Naive thymus-derived CD4-positive, alpha-beta T cell (primary cell): Measurements from ENCODE around the gene NKD1. TPM values are rescaled to one million over a fixed set of nuclear protein-coding genes. Genes with fewer than 3 reads are reported as not detected.

Experiments used
- ATAC-seq: fragments of 150-1000 bp; cut with Tn5 transposase; 2 replicates; pipeline ENCODE4 v1.10.0; 2021; ENCODE audit warnings: mild to moderate bottlenecking, moderate library complexity
- CTCF ChIA-PET: fragments of 350-600 bp; sonication (Branson Sonifier 250); formaldehyde crosslinking; loops from one replicate; lab custom pipeline; 2021; ENCODE audit warnings: antibody characterized with exemption; lab: Charles Lee
- POLR2A ChIA-PET: fragments of 350-600 bp; sonication (Branson Sonifier 250); formaldehyde crosslinking; loops from one replicate; lab custom pipeline; 2021; ENCODE audit warnings: antibody characterized with exemption, inconsistent platforms; lab: Charles Lee
- DNase-seq, 9 donors: peaks; one replicate each; pipeline versions ENCODE4 v3.0.0 to v3.0.0-alpha.2; 2020 to 2022; ENCODE audit warnings: mixed read lengths in 1 of 9
- H3K27ac ChIP-seq: one replicate; pipeline ENCODE4 v1.7.0; 2013; ENCODE audit warnings: mild to moderate bottlenecking, low read depth, low read length, moderate library complexity
- H3K27me3 ChIP-seq, 2 donors: one replicate each; pipeline ENCODE4 v1.7.0; 2013; ENCODE audit warnings: low read length in 2 of 2, mild to moderate bottlenecking in 2 of 2, moderate library complexity in 2 of 2; ENCODE audit not compliant: control insufficient read depth in 2 of 2, insufficient read depth in 2 of 2
- H3K36me3 ChIP-seq, 3 experiments: 1 replicate in 2 of 3; 2 replicates in 1 of 3; pipeline ENCODE4 v1.7.0; 2013; ENCODE audit warnings: low read length in 3 of 3, mild to moderate bottlenecking in 3 of 3, moderate library complexity in 1 of 3; ENCODE audit not compliant: insufficient read depth in 3 of 3, control insufficient read depth in 2 of 3
- H3K4me1 ChIP-seq, 2 donors: one replicate each; pipeline ENCODE4 v1.7.0; 2013; ENCODE audit warnings: low read length in 2 of 2, mild to moderate bottlenecking in 2 of 2, moderate library complexity in 1 of 2; ENCODE audit not compliant: control insufficient read depth in 2 of 2, insufficient read depth in 2 of 2
- H3K4me3 ChIP-seq: 2 replicates; pipeline ENCODE4 v1.7.0; 2013; ENCODE audit warnings: mild to moderate bottlenecking, low read length
- H3K9me3 ChIP-seq, 3 experiments: 1 replicate in 2 of 3; 2 replicates in 1 of 3; pipeline ENCODE4 v1.7.0; 2013; ENCODE audit warnings: low read length in 3 of 3; ENCODE audit not compliant: control insufficient read depth in 2 of 3
- H3K27ac Mint-ChIP-seq, 9 donors: one replicate each; pipeline ENCODE4 v1.8.0; 2020 to 2022; ENCODE audit warnings: mixed read lengths in 9 of 9, mild to moderate bottlenecking in 8 of 9, moderate library complexity in 5 of 9, inconsistent platforms in 2 of 9
- H3K27me3 Mint-ChIP-seq, 5 donors: one replicate each; pipeline ENCODE4 v1.8.0; 2021 to 2022; ENCODE audit warnings: mixed read lengths in 5 of 5, mild to moderate bottlenecking in 1 of 5
- H3K36me3 Mint-ChIP-seq, 5 donors: one replicate each; pipeline ENCODE4 v1.8.0; 2020 to 2022; ENCODE audit warnings: mixed read lengths in 5 of 5, mild to moderate bottlenecking in 3 of 5, inconsistent platforms in 1 of 5
- H3K4me1 Mint-ChIP-seq, 7 donors: one replicate each; pipeline ENCODE4 v1.8.0; 2020 to 2022; ENCODE audit warnings: mixed read lengths in 7 of 7, mild to moderate bottlenecking in 3 of 7, inconsistent platforms in 1 of 7
- H3K4me3 Mint-ChIP-seq, 10 donors: one replicate each; pipeline ENCODE4 v1.8.0; 2020 to 2022; ENCODE audit warnings: mild to moderate bottlenecking in 10 of 10, mixed read lengths in 10 of 10, moderate library complexity in 6 of 10, inconsistent platforms in 2 of 10
- H3K9me3 Mint-ChIP-seq, 11 donors: one replicate each; pipeline ENCODE4 v1.8.0; 2020 to 2022; ENCODE audit warnings: mixed read lengths in 11 of 11, mild to moderate bottlenecking in 4 of 11, inconsistent platforms in 1 of 11, moderate library complexity in 1 of 11
- intact Hi-C, 2 donors: fragments of 100-400 bp; cut with micrococcal nuclease; formaldehyde crosslinking; loops; one replicate each; pipeline ENCODE4 v1.15.1; 2023
- polyA plus RNA-seq, 2 donors: library from polyadenylated mRNA; unstranded; fragments of 300-500 nt; fragmentation: Illumina TruSeq; gene quantifications; one replicate each; pipeline ENCODE4 v1.2.3, GENCODE V29; 2021
- total RNA-seq, 6 experiments: library from RNA in 5 of 6; stranded (reverse) in 5 of 6; gene quantifications; 1 replicate in 5 of 6; 2 replicates in 1 of 6; pipeline ENCODE4 v1.2.3 and lab custom pipeline; 2021 to 2026

The NKD1 gene
- total and polyA plus RNA-seq, 7 experiments from 2014 or later, result 0.36 to 7.9 (median 5.0) TPM

DNA sequence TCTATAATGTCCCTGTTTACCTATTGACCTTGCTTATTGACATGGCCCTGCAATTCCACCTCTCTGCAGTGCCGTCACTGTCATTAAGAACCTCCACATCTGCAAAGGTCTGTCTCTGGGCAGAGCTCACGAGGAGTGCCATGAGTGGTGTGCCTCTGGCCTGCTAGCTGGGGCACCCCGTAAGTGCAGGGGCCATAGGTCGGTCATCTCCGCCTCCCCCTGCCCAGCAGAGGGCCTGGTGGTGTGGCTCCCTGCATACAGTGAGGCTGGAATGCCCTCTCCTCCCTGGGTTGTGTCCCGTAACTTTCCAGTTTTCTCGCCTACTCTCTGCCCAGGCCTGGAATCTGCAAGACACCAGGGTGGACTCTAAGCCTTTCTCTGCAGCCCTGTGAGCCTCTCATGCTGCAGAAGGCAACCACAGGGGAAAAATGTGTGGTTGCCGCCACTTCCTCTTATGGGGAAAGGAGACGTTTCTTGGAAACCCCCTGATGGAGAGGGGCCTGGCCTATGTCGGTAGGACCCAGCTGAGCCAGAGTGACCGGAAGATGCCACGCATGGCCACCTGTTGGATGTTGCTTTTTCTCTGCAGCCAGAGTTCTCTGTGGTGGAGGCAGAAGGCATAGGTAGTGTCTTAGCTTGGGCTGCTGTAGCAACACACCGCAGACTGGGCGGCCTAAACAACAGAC, 135.6 kb downstream of the NKD1 start:
- H3K36me3 ChIP-seq, result no peaks in the 10 kb centered on the region
- H3K27ac ChIP-seq, result peak overlapping the region; percentile 67
- intact Hi-C loops, result loop anchor here (1.0 to 5.0 kb wide), 9 partner anchors 9 to 657 kb away; partner anchors contain the start of genes CNEP1R1 (in 1 of the 2), HEATR3 (in 1 of the 2), NKD1 (in 1 of the 2) and NOD2 (in 1 of the 2)
- Mint-ChIP-seq H3K27me3 (no peaks in the 10 kb centered on the region), H3K27ac (peak overlapping the region; percentile 87 to 97 (median 89)), H3K36me3 (peaks cover under 1 to 20% (median 3%) of the 10 kb centered on the region in 5 donors), H3K9me3 (peaks cover 0 to 3% (median 0%) of the 10 kb centered on the region in 11 donors), H3K4me3 (peak overlapping the region; percentile 39 to 86 (median 76)), H3K4me1 (peaks cover 51 to 78% (median 70%) of the 10 kb centered on the region in 7 donors)
- peaks cover 60 to 68% of the 10 kb centered on the region in 2 donors for H3K4me1 ChIP-seq
- DNase-seq (peak in 6 of 9 donors; percentile 43 to 69 (median 54)), ATAC-seq (peak; percentile 60)
- CTCF ChIA-PET, result interaction anchor here (1.1 to 2.1 kb wide), 3 partner anchors 9 to 70 kb away, joined by 3 to 9 read pairs (median 4); no protein-coding TSS in a partner anchor
- POLR2A ChIA-PET, result interaction anchor here (0.8 to 4.0 kb wide), 12 partner anchors 8 to 96 kb away, joined by 3 to 34 read pairs (median 4); partner anchors contain the start of gene CYLD
- H3K27me3 ChIP-seq, result no peaks in the 10 kb centered on the region
- peak overlapping the region; percentile 13 for H3K4me3 ChIP-seq
- no peaks in the 10 kb centered on the region for H3K9me3 ChIP-seq

DNA sequence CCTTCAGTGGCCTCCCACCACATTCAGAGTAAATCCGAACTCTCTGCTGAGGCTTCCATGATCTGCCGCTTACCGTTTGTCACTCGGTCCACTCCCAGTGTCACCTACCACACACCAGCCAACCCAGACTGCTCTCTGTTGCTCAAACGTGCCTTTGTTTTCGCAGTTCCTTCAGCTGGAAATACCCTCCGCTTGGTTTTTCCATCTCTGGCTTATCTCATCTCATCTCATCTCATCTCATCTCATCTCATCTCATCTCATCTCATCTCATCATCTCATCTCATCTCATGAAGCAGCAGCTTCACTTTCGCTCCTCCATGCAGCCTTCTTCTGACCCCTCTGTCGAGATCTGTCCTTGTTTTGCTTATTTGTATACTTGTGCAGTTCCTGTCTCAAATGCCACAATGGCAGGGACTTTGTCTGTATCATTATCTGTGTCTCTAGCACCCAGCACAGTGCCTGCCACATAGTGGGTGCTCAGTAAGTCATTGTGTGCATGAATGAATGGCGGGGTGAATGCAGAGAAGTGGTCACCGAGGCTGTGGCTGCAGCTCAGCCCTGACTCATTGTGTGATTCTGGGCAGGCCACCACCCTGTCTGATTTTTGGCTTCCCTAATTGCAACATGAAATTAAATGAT, 136.7 kb downstream of the NKD1 start:
- CTCF ChIA-PET, result interaction anchor here (0.8 to 2.1 kb wide), 4 partner anchors 9 to 62 kb away, joined by 3 to 9 read pairs (median 5); no protein-coding TSS in a partner anchor
- H3K4me1 ChIP-seq, result peaks cover 49 to 57% of the 10 kb centered on the region in 2 donors
- no peaks in the 10 kb centered on the region for H3K27me3 ChIP-seq
- H3K9me3 ChIP-seq, result no peaks in the 10 kb centered on the region
- Mint-ChIP-seq H3K4me1 (peaks cover 44 to 70% (median 61%) of the 10 kb centered on the region in 7 donors), H3K27me3 (no peaks in the 10 kb centered on the region), H3K9me3 (peaks cover 0 to 3% (median 0%) of the 10 kb centered on the region in 11 donors), H3K36me3 (peaks cover 0 to 12% (median 0%) of the 10 kb centered on the region in 5 donors), H3K27ac (peak overlapping the region; percentile 87 to 97 (median 89)), H3K4me3 (peak overlapping the region; percentile 39 to 84 (median 73))
- peak overlapping the region; percentile 67 for H3K27ac ChIP-seq
- H3K4me3 ChIP-seq, result peak overlapping the region; percentile 13
- intact Hi-C loops, result loop anchor here (1.0 to 5.0 kb wide), 11 partner anchors 8 to 658 kb away; partner anchors contain the start of genes CNEP1R1 (in 1 of the 2), HEATR3 (in 1 of the 2), NKD1 (in 1 of the 2) and NOD2 (in 1 of the 2)
- POLR2A ChIA-PET, result interaction anchor here (0.6 to 4.0 kb wide), 10 partner anchors 11 to 488 kb away, joined by 3 to 34 read pairs (median 4); partner anchors contain the start of gene CYLD
- no peaks in the 10 kb centered on the region for H3K36me3 ChIP-seq
- peak; percentile 65 for ATAC-seq
- peak in 4 of 9 donors; percentile 31 to 72 (median 42) for DNase-seq

DNA sequence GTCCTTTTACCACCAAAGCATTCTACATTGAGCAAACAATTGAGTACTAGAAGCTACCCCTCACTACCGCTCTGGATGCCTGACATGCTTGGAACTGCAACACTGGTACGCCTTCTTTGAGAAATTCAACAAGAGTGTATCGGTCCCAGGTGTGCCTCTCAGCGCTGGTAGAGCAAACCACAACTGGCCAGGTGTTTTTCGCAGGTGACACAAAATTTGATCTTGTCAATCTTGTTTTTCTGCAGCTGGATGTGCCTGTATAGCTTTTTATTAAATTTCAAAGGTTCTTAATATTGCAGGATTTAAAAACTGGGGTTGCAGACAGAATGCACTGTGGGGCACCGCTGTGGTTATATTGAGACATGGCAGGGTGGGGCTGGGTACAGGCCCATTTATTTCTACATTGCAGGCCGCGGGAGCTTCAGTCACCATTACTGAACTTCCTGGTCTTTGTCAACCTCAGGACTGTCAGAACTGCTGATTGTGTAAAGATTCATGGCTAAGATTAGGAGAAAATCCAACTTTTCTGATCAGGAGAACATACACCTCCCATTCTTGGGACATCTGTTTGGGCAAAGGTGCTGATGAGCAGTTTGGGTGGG, 137.4 kb downstream of the NKD1 start:
- ChIA-PET CTCF (interaction anchor here (0.8 to 2.1 kb wide), 4 partner anchors 9 to 61 kb away, joined by 3 to 9 read pairs (median 5); no protein-coding TSS in a partner anchor), POLR2A (interaction anchor here (0.6 to 4.0 kb wide), 10 partner anchors 10 to 489 kb away, joined by 3 to 34 read pairs (median 4); partner anchors contain the start of gene CYLD)
- H3K4me3 ChIP-seq, result peak overlapping the region; percentile 13
- Mint-ChIP-seq H3K27me3 (no peaks in the 10 kb centered on the region), H3K27ac (peak overlapping the region; percentile 65 to 97 (median 89)), H3K4me1 (peaks cover 40 to 64% (median 56%) of the 10 kb centered on the region in 7 donors), H3K4me3 (peak overlapping the region; percentile 12 to 83 (median 70)), H3K9me3 (peaks cover 0 to 3% (median 0%) of the 10 kb centered on the region in 11 donors), H3K36me3 (peaks cover 0 to 8% (median 0%) of the 10 kb centered on the region in 5 donors)
- peak overlapping the region; percentile 67 for H3K27ac ChIP-seq
- DNase-seq (no peak), ATAC-seq (peak; percentile 44)
- no peaks in the 10 kb centered on the region for H3K27me3 ChIP-seq
- intact Hi-C loops, result loop anchor here in 1 of 2 donors (1.0 kb wide), 2 partner anchors 19 to 56 kb away; no protein-coding TSS in a partner anchor
- H3K36me3 ChIP-seq, result no peaks in the 10 kb centered on the region
- no peaks in the 10 kb centered on the region for H3K9me3 ChIP-seq
- peaks cover 48 to 55% of the 10 kb centered on the region in 2 donors for H3K4me1 ChIP-seq

DNA sequence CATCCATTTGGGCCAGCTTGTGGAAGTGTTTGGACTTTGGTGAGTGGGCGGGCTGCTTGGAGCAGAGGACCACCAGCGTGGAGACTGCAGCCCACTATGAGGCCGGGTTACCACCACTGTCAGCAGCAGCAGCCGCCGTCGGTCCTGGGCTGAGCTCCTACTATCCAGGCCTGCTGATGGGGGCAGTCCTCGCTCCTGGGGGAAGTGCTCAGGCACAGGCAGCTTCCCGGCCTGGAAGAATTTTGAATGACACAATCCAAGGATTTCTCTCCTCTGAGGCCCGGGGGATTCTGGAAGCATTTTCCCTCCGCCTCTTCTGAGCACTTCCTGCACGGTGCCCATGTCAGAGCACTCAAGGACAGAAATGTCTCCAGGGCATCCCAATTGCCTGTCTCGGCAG, 139.9 kb downstream of the NKD1 start:
- no peak for ATAC-seq
- no peaks in the 10 kb centered on the region for H3K36me3 ChIP-seq
- H3K9me3 Mint-ChIP-seq, result peaks cover 0 to 4% (median 0%) of the 10 kb centered on the region in 11 donors
- no peak overlapping the region for H3K4me3 ChIP-seq
- ChIA-PET POLR2A (interaction anchor here (3.4 kb wide), 1 partner anchor 7 kb away, joined by 16 read pairs; no protein-coding TSS in a partner anchor), CTCF (interaction anchor here (1.1 kb wide), 1 partner anchor 14 kb away, joined by 3 read pairs; no protein-coding TSS in a partner anchor)
- H3K27ac ChIP-seq, result no peak overlapping the region
- H3K36me3 Mint-ChIP-seq, result peaks cover 0 to 10% (median 0%) of the 10 kb centered on the region in 5 donors
- peaks cover 32 to 37% of the 10 kb centered on the region in 2 donors for H3K4me1 ChIP-seq
- peak overlapping the region in 1 of 9 donors; percentile 25 for H3K27ac Mint-ChIP-seq
- peaks cover 0 to 8% (median 0%) of the 10 kb centered on the region in 5 donors for H3K27me3 Mint-ChIP-seq
- intact Hi-C loops, result no loop called here
- no peak for DNase-seq
- H3K4me1 Mint-ChIP-seq, result peaks cover 36 to 64% (median 53%) of the 10 kb centered on the region in 7 donors
- no peaks in the 10 kb centered on the region for H3K9me3 ChIP-seq
- no peaks in the 10 kb centered on the region for H3K27me3 ChIP-seq
- no peak overlapping the region for H3K4me3 Mint-ChIP-seq

DNA sequence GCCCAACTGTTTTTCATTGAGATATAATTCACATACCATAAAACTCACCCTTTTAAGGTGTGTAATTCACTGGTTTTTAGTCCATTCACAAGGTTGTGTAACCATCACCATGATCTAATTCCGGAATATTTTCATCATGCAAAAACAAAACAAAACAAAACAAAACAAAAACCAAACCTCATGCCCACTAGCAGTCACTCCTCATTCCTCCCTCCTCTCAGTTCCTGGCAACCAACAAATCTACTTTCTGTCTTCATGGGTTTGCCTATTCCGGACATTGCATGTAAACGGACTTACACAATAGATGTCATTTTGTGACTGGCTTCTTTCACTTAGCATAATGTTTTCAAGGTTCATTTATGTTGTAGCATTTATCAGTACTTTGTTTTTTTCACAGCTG, 140.7 kb downstream of the NKD1 start:
- Histone ChIP-seq H3K27ac (no peak overlapping the region), H3K4me3 (no peak overlapping the region), H3K4me1 (peaks cover 29 to 30% of the 10 kb centered on the region in 2 donors), H3K27me3 (no peaks in the 10 kb centered on the region), H3K9me3 (no peaks in the 10 kb centered on the region), H3K36me3 (no peaks in the 10 kb centered on the region)
- H3K4me1 Mint-ChIP-seq, result peaks cover 28 to 60% (median 47%) of the 10 kb centered on the region in 7 donors
- H3K27me3 Mint-ChIP-seq, result peaks cover 0 to 8% (median 0%) of the 10 kb centered on the region in 5 donors
- H3K27ac Mint-ChIP-seq, result peak overlapping the region in 1 of 9 donors; percentile 18
- intact Hi-C loops, result no loop called here
- H3K36me3 Mint-ChIP-seq, result peaks cover 0 to 10% (median 0%) of the 10 kb centered on the region in 5 donors
- POLR2A ChIA-PET, result interaction anchor here (0.6 kb wide), 1 partner anchor 138 kb away, joined by 3 read pairs; no protein-coding TSS in a partner anchor
- no peak overlapping the region for H3K4me3 Mint-ChIP-seq
- peaks cover 0 to 4% (median 0%) of the 10 kb centered on the region in 11 donors for H3K9me3 Mint-ChIP-seq
- ATAC-seq (no peak), DNase-seq (no peak)
- CTCF ChIA-PET, result no interaction called here
